Measurements from ENCODE around the gene CRYBB2.

The CRYBB2 gene

GRCh38 chr22:25202290-25202921 is 17.0 kb upstream of the CRYBB2 start:
- peak; percentile 94 for TF ChIP-seq CTCF (IDR thresholded peaks at IDR 0.05)

GRCh38 chr22:25203082-25203481 is 16.4 kb upstream of the CRYBB2 start:
- no peak for TF ChIP-seq CTCF (IDR thresholded peaks at IDR 0.05)

- no peak for TF ChIP-seq CTCF (IDR thresholded peaks at IDR 0.05)
Observed at GRCh38 chr22:25205847-25206246, 13.6 kb upstream of the CRYBB2 start.

- TF ChIP-seq CTCF (IDR thresholded peaks at IDR 0.05), result no peak
Observed at GRCh38 chr22:25206998-25207397, 12.4 kb upstream of the CRYBB2 start.

- TF ChIP-seq CTCF (IDR thresholded peaks at IDR 0.05), result no peak
Observed at GRCh38 chr22:25207553-25208157, 11.8 kb upstream of the CRYBB2 start.

DNA sequence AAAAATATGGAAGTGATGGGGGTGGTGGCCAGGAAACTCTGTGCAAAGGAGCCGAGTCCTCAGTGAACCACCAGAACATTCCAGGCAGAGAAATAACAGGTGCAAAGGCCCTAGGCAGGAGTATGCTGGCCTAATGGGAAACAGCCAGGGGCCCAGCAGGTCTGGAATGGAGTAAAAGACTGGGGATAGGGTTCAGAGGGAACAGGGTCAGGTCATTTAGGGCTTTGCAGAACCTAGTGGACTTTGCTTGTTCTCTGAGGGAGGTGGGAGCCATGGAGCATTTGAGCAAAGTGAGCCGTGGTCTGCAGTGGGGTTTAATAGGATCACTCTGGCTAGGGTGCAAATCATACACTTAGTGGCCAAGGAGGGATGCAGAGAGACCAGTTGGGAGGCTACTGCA is 11.1 kb upstream of the CRYBB2 start:
- no peak for TF ChIP-seq CTCF (IDR thresholded peaks at IDR 0.05)

DNA sequence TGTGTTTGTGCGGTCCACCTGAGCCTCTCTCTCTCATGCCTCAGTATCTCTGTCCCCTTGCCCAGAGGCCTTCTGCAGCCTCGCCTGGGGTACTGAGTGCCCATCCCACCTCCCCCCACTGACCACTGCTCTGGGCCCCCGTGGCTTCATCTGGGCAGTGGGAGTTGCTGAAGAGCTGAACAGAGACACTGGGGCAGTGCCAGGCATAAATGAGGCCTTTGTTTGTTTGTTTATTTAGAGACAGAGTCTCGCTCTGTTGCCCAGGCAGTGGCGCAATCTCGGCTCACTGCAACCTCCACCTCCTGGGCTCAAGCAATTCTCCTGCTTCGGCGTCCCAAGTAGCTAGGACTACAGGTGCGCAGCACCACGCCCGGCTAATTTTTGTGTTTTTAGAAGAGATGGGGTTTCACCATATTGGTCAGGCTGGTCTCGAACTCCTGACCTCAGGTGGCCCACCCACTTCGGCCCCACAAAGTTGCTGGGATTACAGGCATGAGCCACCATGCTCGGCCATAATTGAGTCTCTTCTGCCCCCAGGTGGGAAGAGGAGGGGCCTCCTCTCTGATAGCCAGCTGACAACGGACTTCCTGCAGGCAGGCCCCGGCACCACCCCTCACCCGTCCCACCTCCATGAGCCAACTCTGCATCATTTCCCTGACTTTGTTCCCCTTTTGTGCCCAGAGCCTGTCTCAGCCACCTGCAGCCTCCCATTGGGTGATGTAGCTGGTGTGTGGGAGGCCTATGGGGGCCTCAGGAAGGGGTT is 10.5 kb upstream of the CRYBB2 start:
- no peak for TF ChIP-seq CTCF (IDR thresholded peaks at IDR 0.05)
